GM23248 (cell line): ENCODE data around the gene CCL4L2. TPM values are rescaled to one million over a fixed set of nuclear protein-coding genes. Genes with fewer than 3 reads are reported as not detected.
"Not testable (repeated sequence)": the region's sequence is repeated elsewhere in the genome, so short reads cannot be mapped to it uniquely, and the experiment has no call there.

ENCODE experiments used
- DNase-seq: peaks from one replicate; pipeline ENCODE4 v3.0.0-alpha.2; 2015
- H2AFZ ChIP-seq: fragments of 200-600 bp; sonication (generic); 2 replicates; pipeline ENCODE4 v1.6.1; 2016; ENCODE audit warnings: antibody characterized with exemption
- H3F3A ChIP-seq: fragments of 200-600 bp; sonication (generic); 2 replicates; pipeline ENCODE4 v1.6.1; 2016; ENCODE audit warnings: mild to moderate bottlenecking, antibody characterized with exemption, mixed run types; ENCODE audit not compliant: insufficient read depth
- H3K27ac ChIP-seq: fragments of 200-600 bp; sonication (generic); 2 replicates; pipeline ENCODE4 v1.5.1; 2016; ENCODE audit warnings: mild to moderate bottlenecking
- H3K27me3 ChIP-seq: fragments of 200-600 bp; sonication (generic); replicated peaks from 2 replicates; pipeline ENCODE4 v1.6.1; 2016; ENCODE audit warnings: mild to moderate bottlenecking; ENCODE audit not compliant: insufficient read depth
- H3K36me3 ChIP-seq: fragments of 200-600 bp; sonication (generic); 2 replicates; pipeline ENCODE4 v1.6.1; 2016; ENCODE audit warnings: low read depth, mild to moderate bottlenecking
- H3K4me1 ChIP-seq: fragments of 200-600 bp; sonication (generic); 2 replicates; pipeline ENCODE4 v1.6.1; 2016; ENCODE audit warnings: mild to moderate bottlenecking; ENCODE audit not compliant: insufficient read depth
- H3K4me2 ChIP-seq: fragments of 200-600 bp; sonication (generic); one replicate; pipeline ENCODE4 v1.6.1; 2016; ENCODE audit warnings: mild to moderate bottlenecking; ENCODE audit not compliant: unreplicated experiment
- H3K4me3 ChIP-seq: fragments of 200-600 bp; sonication (generic); 2 replicates; pipeline ENCODE4 v1.5.1; 2016; ENCODE audit warnings: mild to moderate bottlenecking
- H3K79me2 ChIP-seq: fragments of 200-600 bp; sonication (generic); 2 replicates; pipeline ENCODE4 v1.6.1; 2016; ENCODE audit warnings: mild to moderate bottlenecking; ENCODE audit not compliant: insufficient read depth
- H3K9ac ChIP-seq: fragments of 200-600 bp; sonication (generic); 2 replicates; pipeline ENCODE4 v1.6.1; 2016; ENCODE audit warnings: mild to moderate bottlenecking
- H3K9me2 ChIP-seq: fragments of 200-600 bp; sonication (generic); 2 replicates; pipeline ENCODE4 v1.6.1; 2016; ENCODE audit warnings: mixed run types, mild to moderate bottlenecking, moderate library complexity; ENCODE audit not compliant: insufficient read depth
- H3K9me3 ChIP-seq: fragments of 200-600 bp; sonication (generic); one replicate; pipeline ENCODE4 v1.6.1; 2017; ENCODE audit warnings: low read depth
- H4K20me1 ChIP-seq: fragments of 200-600 bp; sonication (generic); 2 replicates; pipeline ENCODE4 v1.6.0; 2016; ENCODE audit not compliant: insufficient read depth
- EZH2 ChIP-seq: fragments of 200-600 bp; sonication (generic); IDR thresholded peaks from 2 replicates; pipeline ENCODE4 v1.6.1; 2018; ENCODE audit warnings: antibody characterized with exemption, mild to moderate bottlenecking; ENCODE audit not compliant: insufficient read depth, poor library complexity, severe bottlenecking
- EZH2phosphoT487 ChIP-seq: fragments of 200-600 bp; sonication (generic); IDR thresholded peaks from 2 replicates; pipeline ENCODE4 v1.6.1; 2018; ENCODE audit warnings: antibody characterized with exemption, moderate library complexity, mild to moderate bottlenecking, low read depth; ENCODE audit not compliant: insufficient read depth
- WGBS, 2 experiments: methylation state at CpG; one replicate each; pipeline ENCODE4 v1.1.6; 2015 to 2017; ENCODE audit warnings: low lambda C conversion rate in 2 of 2, low coverage in 1 of 2; ENCODE audit errors: missing lambda C conversion rate in 2 of 2; 5-methylcytosine and 5-hydroxymethylcytosine counted together
- in situ Hi-C: fragments of 300-500 bp; cut with MboI; formaldehyde crosslinking; loops from 2 replicates; pipeline ENCODE4 v1.15.0; 2020
- polyA plus RNA-seq: library from polyadenylated mRNA; unstranded; fragments of >200 nt; fragmentation: Nextera tagmentation; extraction: Ambion mirVana; gene quantifications from 2 replicates; pipeline ENCODE4 v1.2.1, GENCODE V29; 2016
- total RNA-seq: library from RNA; depleted of rRNA; stranded (reverse); fragments of >200 nt; shearing (Covaris generic); gene quantifications from 2 replicates; pipeline ENCODE4 v1.2.3, GENCODE V29; 2014

Gene CCL4L2
- total and polyA plus RNA-seq, 2 experiments from 2014 or later = 0.69 TPM; not detected in 1

- H3F3A ChIP-seq = no peaks in the 10 kb centered on the region
- peaks cover 13% of the 10 kb centered on the region for H3K27me3 ChIP-seq
- no peaks in the 10 kb centered on the region for H3K36me3 ChIP-seq
- no peaks in the 10 kb centered on the region for H3K79me2 ChIP-seq
- no peaks in the 10 kb centered on the region for H3K9me3 ChIP-seq
- H3K27ac ChIP-seq = no peak overlapping the region
- H3K4me1 ChIP-seq = no peaks in the 10 kb centered on the region
- no peaks in the 10 kb centered on the region for H3K9me2 ChIP-seq
- no peak overlapping the region for H2AFZ ChIP-seq
- no peak for DNase-seq
- H4K20me1 ChIP-seq = no peaks in the 10 kb centered on the region
- H3K4me3 ChIP-seq = no peak overlapping the region
- TF ChIP-seq EZH2 (no peak), EZH2phosphoT487 (no peak)
- in situ Hi-C loops = no loop called here
- H3K9ac ChIP-seq = no peak overlapping the region
- no peak overlapping the region for H3K4me2 ChIP-seq
Observed at GRCh38 chr17:36209575-36209974, 1.3 kb upstream of the CCL4L2 start.

DNA sequence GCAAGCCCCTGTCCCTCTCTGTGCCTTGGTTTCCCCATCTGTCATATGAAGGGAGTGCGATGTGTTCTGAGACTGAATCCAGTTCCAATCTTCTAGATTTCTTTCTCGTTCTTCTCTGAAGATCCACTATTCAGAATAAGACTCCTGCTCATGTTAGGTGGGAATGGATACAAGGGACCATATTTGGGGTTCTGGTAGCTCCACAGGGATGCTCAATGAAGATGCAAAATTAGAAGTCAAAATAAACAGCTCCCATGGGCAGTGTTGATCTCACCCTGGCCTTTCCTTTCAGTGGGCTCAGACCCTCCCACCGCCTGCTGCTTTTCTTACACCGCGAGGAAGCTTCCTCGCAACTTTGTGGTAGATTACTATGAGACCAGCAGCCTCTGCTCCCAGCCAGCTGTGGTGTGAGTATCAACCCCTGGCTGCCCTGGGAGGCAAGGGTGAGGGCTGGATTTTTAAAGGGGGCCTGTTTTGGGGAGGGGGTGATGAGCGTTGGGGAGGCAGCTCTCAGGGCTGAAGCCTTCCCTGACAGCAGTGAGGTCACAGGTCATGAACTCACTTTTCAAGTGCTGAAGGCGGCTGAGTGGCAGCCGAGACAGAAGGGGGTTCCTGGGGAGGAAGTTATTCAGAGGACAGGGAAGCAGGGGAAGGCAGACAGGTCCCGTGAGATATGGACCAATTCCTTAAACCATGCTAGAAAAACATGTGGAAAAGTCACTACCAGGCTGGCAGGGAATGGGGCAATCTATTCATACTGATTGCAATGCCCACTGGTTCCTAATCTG lies 815 bp downstream of the CCL4L2 start:
- DNase-seq, H3F3A ChIP-seq, H2AFZ ChIP-seq, H3K4me1 ChIP-seq, H4K20me1 ChIP-seq, H3K9me2 ChIP-seq, in situ Hi-C loops, H3K27ac ChIP-seq, H3K9me3 ChIP-seq, H3K36me3 ChIP-seq, H3K9ac ChIP-seq, H3K4me3 ChIP-seq, H3K79me2 ChIP-seq, H3K4me2 ChIP-seq: not testable (repeated sequence)
- peaks cover 16% of the 10 kb centered on the region for H3K27me3 ChIP-seq
- WGBS, 2 experiments = 27 to 33% methylated on average over 10 of the region's 10 CpGs

DNA sequence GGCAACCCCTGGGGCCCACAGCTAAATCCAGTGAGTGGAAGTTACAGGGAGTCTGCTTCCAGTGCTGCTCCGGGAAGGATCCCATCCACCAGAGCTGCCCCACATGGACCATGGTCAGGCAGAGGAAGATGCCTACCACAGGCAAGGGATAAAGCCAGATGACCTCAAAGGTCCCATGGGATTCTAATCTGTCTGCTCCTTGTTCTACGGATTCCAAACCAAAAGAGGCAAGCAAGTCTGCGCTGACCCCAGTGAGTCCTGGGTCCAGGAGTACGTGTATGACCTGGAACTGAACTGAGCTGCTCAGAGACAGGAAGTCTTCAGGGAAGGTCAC lies 1.4 kb downstream of the CCL4L2 start:
- no peaks in the 10 kb centered on the region for H3F3A ChIP-seq
- H3K27me3 ChIP-seq = peaks cover 16% of the 10 kb centered on the region
- H2AFZ ChIP-seq = no peak overlapping the region
- H4K20me1 ChIP-seq = no peaks in the 10 kb centered on the region
- DNase-seq = no peak
- in situ Hi-C loops = no loop called here
- H3K4me1 ChIP-seq = no peaks in the 10 kb centered on the region
- TF ChIP-seq EZH2 (no peak), EZH2phosphoT487 (no peak)
- H3K9ac ChIP-seq = no peak overlapping the region
- H3K27ac ChIP-seq = no peak overlapping the region
- H3K36me3 ChIP-seq = no peaks in the 10 kb centered on the region
- no peaks in the 10 kb centered on the region for H3K79me2 ChIP-seq
- no peaks in the 10 kb centered on the region for H3K9me2 ChIP-seq
- H3K4me2 ChIP-seq = no peak overlapping the region
- no peak overlapping the region for H3K4me3 ChIP-seq
- 23 to 24% methylated on average over 4 of the region's 4 CpGs for WGBS, 2 experiments
- no peaks in the 10 kb centered on the region for H3K9me3 ChIP-seq

DNA sequence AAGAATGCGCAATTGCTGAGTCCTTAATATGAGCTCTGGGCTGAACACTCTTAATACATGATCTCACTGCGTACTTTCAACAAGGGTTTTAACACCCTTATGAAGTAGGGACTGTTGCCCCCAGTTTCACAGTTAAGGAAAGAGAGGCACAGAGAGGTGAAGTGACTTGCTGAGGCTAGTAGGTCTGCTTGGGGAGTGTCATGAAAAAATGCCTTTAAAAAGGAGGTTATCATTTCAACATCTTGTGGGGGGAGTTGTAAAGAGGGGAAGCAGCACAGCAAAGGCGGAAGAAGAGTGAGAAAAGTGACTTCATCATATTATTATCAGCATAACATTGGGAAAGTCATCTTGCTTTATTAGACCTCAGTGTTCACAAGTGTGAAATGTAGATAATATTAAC lies 2.1 kb downstream of the CCL4L2 start:
- Histone ChIP-seq H3K4me1 (no peaks in the 10 kb centered on the region), H3K4me2 (no peak overlapping the region), H4K20me1 (no peaks in the 10 kb centered on the region), H3K4me3 (no peak overlapping the region), H3K9ac (no peak overlapping the region), H3K36me3 (no peaks in the 10 kb centered on the region), H3F3A (no peaks in the 10 kb centered on the region), H3K79me2 (no peaks in the 10 kb centered on the region), H3K9me3 (no peaks in the 10 kb centered on the region), H2AFZ (no peak overlapping the region), H3K27me3 (peaks cover 16% of the 10 kb centered on the region), H3K9me2 (no peaks in the 10 kb centered on the region), H3K27ac (no peak overlapping the region)
- 58 to 60% methylated on average over 3 of the region's 3 CpGs for WGBS, 2 experiments
- in situ Hi-C loops = no loop called here
- no peak for DNase-seq
- TF ChIP-seq EZH2 (no peak), EZH2phosphoT487 (no peak)

GRCh38 chr17:36213695-36214094 lies 2.8 kb downstream of the CCL4L2 start:
- no peak overlapping the region for H3K9ac ChIP-seq
- WGBS, 2 experiments = 40 to 51% methylated on average over 3 of the region's 3 CpGs
- TF ChIP-seq EZH2 (no peak), EZH2phosphoT487 (no peak)
- H2AFZ ChIP-seq = no peak overlapping the region
- H3K36me3 ChIP-seq = no peaks in the 10 kb centered on the region
- no peaks in the 10 kb centered on the region for H3K79me2 ChIP-seq
- DNase-seq = no peak
- no peak overlapping the region for H3K27ac ChIP-seq
- H3F3A ChIP-seq = no peaks in the 10 kb centered on the region
- H3K4me1 ChIP-seq = no peaks in the 10 kb centered on the region
- no peaks in the 10 kb centered on the region for H4K20me1 ChIP-seq
- H3K4me3 ChIP-seq = no peak overlapping the region
- no peak overlapping the region for H3K4me2 ChIP-seq
- no peaks in the 10 kb centered on the region for H3K9me3 ChIP-seq
- no peaks in the 10 kb centered on the region for H3K9me2 ChIP-seq
- in situ Hi-C loops = no loop called here
- H3K27me3 ChIP-seq = peaks cover 16% of the 10 kb centered on the region
